CD4-positive, alpha-beta T cell (primary cell): ENCODE results near the gene DBN1. TPM values are rescaled to one million over a fixed set of nuclear protein-coding genes. Genes with fewer than 3 reads are reported as not detected.

ENCODE experiments used
- ATAC-seq: fragments of 200-7000 bp; cut with Tn5 transposase; one replicate; pipeline ENCODE4 v1.10.0; 2022; ENCODE audit warnings: mild to moderate bottlenecking; ENCODE audit not compliant: poor library complexity
- CTCF ChIA-PET: fragments of 350-600 bp; sonication (Branson Sonifier 250); formaldehyde crosslinking; loops from one replicate; lab custom pipeline; 2021; ENCODE audit warnings: antibody characterized with exemption, inconsistent platforms; lab: Charles Lee
- POLR2A ChIA-PET: fragments of 350-600 bp; sonication (Branson Sonifier 250); formaldehyde crosslinking; loops from one replicate; lab custom pipeline; 2021; ENCODE audit warnings: antibody characterized with exemption, inconsistent platforms; lab: Charles Lee
- DNase-seq, 14 experiments: peaks; one replicate each; pipeline ENCODE4 v3.0.0-alpha.2; 2013 to 2020; ENCODE audit warnings: mixed read lengths in 2 of 14
- H3K27ac ChIP-seq, 2 donors: one replicate each; pipeline versions ENCODE4 v1.5.1 to v1.7.0; 2013; ENCODE audit warnings: low read length in 2 of 2, low read depth in 1 of 2, mild to moderate bottlenecking in 1 of 2
- H3K27me3 ChIP-seq, 2 experiments: 1 replicate in 1 of 2; 2 replicates in 1 of 2; pipeline versions ENCODE4 v1.6.1 to v1.7.0; 2013; ENCODE audit warnings: low read length in 2 of 2, control low read depth in 1 of 2, mild to moderate bottlenecking in 1 of 2, moderate library complexity in 1 of 2; ENCODE audit not compliant: insufficient read depth in 2 of 2, control insufficient read depth in 1 of 2
- H3K36me3 ChIP-seq: one replicate; pipeline ENCODE4 v1.6.1; 2013; ENCODE audit warnings: low read length, control low read depth; ENCODE audit not compliant: insufficient read depth
- H3K4me1 ChIP-seq: one replicate; pipeline ENCODE4 v1.6.1; 2013; ENCODE audit warnings: low read length, control low read depth; ENCODE audit not compliant: insufficient read depth
- H3K4me3 ChIP-seq: one replicate; pipeline ENCODE4 v1.5.1; 2013; ENCODE audit warnings: mild to moderate bottlenecking, low read length, moderate library complexity
- H3K9me3 ChIP-seq, 2 experiments: 1 replicate in 1 of 2; 2 replicates in 1 of 2; pipeline versions ENCODE4 v1.6.1 to v1.7.0; 2013; ENCODE audit warnings: low read length in 2 of 2, mild to moderate bottlenecking in 2 of 2, control low read depth in 1 of 2, moderate library complexity in 1 of 2; ENCODE audit not compliant: control insufficient read depth in 1 of 2, insufficient read depth in 1 of 2
- H3K27ac Mint-ChIP-seq: one replicate; pipeline ENCODE4 v1.8.0; 2020; ENCODE audit warnings: mixed read lengths
- H3K27me3 Mint-ChIP-seq: one replicate; pipeline ENCODE4 v1.8.0; 2021; ENCODE audit warnings: mixed read lengths
- H3K36me3 Mint-ChIP-seq: one replicate; pipeline ENCODE4 v1.8.0; 2021; ENCODE audit warnings: low read depth, mixed read lengths
- H3K4me1 Mint-ChIP-seq: one replicate; pipeline ENCODE4 v1.8.0; 2021; ENCODE audit warnings: low read depth, mixed read lengths
- H3K4me3 Mint-ChIP-seq: one replicate; pipeline ENCODE4 v1.8.0; 2020; ENCODE audit warnings: mild to moderate bottlenecking, mixed read lengths
- H3K9me3 Mint-ChIP-seq: one replicate; pipeline ENCODE4 v1.8.0; 2020; ENCODE audit warnings: mixed read lengths
- CTCF ChIP-seq: fragments of 200-600 bp; IDR thresholded peaks from one replicate; pipeline ENCODE4 v1.8.0; 2022; ENCODE audit warnings: antibody characterized with exemption, mild to moderate bottlenecking
- intact Hi-C, 2 experiments: fragments of 100-400 bp; cut with DNase I in 1 of 2; cut with micrococcal nuclease in 1 of 2; formaldehyde crosslinking; loops; one replicate each; pipeline versions ENCODE4 v1.15.1 to v1.9.0; 2023 to 2025; cut with DNase I, micrococcal nuclease
- total RNA-seq, 174 experiments: library from RNA in 2 of 174; stranded (reverse) in 2 of 174; gene quantifications; one replicate each; pipeline ENCODE4 v1.2.3 and lab custom pipeline; 2021 to 2026

The DBN1 gene
- total RNA-seq, 2 experiments from 2014 or later: 1.8 to 2.5 TPM

DNA sequence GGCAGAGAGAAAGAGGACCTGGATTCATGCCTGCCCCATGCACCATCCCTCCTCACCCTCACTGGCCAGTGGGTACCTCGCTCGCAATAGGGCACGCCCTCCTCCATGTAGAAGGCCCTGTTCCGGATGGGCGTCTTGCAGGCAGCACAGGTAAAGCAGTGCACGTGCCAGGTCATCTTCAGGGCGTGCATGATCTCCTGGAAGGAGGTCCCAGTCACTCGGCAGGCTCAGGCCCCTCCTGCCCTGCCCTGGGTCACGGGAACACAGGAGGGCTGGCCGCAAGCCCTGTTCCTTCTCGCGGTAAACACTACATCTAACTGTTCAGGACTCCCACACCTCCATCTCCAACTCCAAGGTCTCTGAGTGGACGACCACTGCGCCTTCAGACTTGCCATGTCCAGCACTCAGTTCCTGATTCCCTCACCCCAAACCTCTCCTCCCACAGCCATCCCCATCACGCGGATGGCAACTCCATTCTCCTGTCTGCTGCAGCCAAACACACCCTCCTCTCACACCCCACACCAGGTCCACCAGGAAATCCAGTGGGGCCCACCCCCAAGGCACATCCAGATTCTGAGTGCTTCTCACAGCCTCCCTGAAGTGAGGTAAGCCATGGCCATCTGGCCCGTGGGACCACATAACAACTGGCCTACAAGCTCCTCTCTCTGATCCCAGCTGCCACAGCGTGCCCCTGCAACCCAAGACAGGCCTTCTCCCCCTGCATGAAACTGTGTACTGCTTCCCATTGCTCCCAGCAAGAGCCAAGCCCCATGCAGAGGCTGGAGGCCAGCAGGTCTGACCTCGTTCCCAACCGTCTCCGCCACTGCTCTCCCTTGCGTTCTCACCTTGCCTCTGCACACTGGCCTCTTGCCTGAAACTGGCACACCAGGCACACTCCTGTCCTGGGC is 10.8 kb upstream of the DBN1 start:
- intact Hi-C loops: no loop called here
- CTCF ChIA-PET: no interaction called here
- no peak overlapping the region for H3K27ac Mint-ChIP-seq
- ATAC-seq: no peak
- H3K27ac ChIP-seq: no peak overlapping the region
- no peaks in the 10 kb centered on the region for H3K9me3 ChIP-seq
- peaks cover 4% of the 10 kb centered on the region for H3K4me1 ChIP-seq
- no peaks in the 10 kb centered on the region for H3K27me3 Mint-ChIP-seq
- peaks cover 7% of the 10 kb centered on the region for H3K4me1 Mint-ChIP-seq
- TF ChIP-seq CTCF: no peak
- POLR2A ChIA-PET: no interaction called here
- no peak overlapping the region for H3K4me3 Mint-ChIP-seq
- H3K36me3 Mint-ChIP-seq: no peaks in the 10 kb centered on the region
- H3K27me3 ChIP-seq: no peaks in the 10 kb centered on the region
- no peaks in the 10 kb centered on the region for H3K9me3 Mint-ChIP-seq
- H3K4me3 ChIP-seq: no peak overlapping the region
- H3K36me3 ChIP-seq: peaks cover 5% of the 10 kb centered on the region
- DNase-seq: no peak

GRCh38 chr5:177483042-177483441 is 9.6 kb upstream of the DBN1 start:
- peaks cover 14% of the 10 kb centered on the region for H3K4me1 Mint-ChIP-seq
- H3K27me3 Mint-ChIP-seq: no peaks in the 10 kb centered on the region
- peaks cover 4% of the 10 kb centered on the region for H3K36me3 ChIP-seq
- ChIA-PET POLR2A (no interaction called here), CTCF (interaction anchor here (0.6 kb wide), 1 partner anchor 76 kb away, joined by 3 read pairs; no protein-coding TSS in a partner anchor)
- no peak overlapping the region for H3K27ac Mint-ChIP-seq
- no peak overlapping the region for H3K27ac ChIP-seq
- no peak for DNase-seq
- H3K4me3 Mint-ChIP-seq: no peak overlapping the region
- no peaks in the 10 kb centered on the region for H3K9me3 ChIP-seq
- intact Hi-C loops: no loop called here
- no peaks in the 10 kb centered on the region for H3K9me3 Mint-ChIP-seq
- no peak overlapping the region for H3K4me3 ChIP-seq
- H3K27me3 ChIP-seq: no peaks in the 10 kb centered on the region
- no peak for ATAC-seq
- TF ChIP-seq CTCF: no peak
- H3K4me1 ChIP-seq: peaks cover 15% of the 10 kb centered on the region
- no peaks in the 10 kb centered on the region for H3K36me3 Mint-ChIP-seq

DNA sequence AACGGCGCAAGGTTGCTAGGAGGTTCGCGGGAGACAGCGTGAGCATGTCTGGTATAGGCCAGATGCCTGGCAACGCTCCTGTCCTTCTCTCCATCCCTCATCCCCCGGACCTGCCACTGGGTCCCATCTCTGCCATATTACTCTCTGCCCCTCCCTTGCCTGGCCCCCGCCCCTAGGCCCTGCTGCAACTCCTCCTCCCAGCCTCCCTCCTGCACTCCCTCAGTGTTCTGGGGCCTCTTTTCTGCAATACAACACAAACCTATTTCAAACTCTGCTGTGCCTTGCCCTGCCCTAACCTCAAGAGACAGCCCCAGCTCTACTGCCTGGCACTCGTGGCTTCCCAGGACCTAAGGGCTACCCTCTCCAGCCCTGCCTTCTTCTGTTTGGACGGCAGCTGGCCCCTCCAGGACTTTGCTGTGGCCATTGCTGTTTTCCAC is 8.9 kb upstream of the DBN1 start:
- Mint-ChIP-seq H3K4me3 (no peak overlapping the region), H3K27ac (no peak overlapping the region), H3K27me3 (no peaks in the 10 kb centered on the region), H3K4me1 (peaks cover 14% of the 10 kb centered on the region), H3K36me3 (no peaks in the 10 kb centered on the region), H3K9me3 (no peaks in the 10 kb centered on the region)
- ATAC-seq (no peak), DNase-seq (no peak)
- Histone ChIP-seq H3K9me3 (no peaks in the 10 kb centered on the region), H3K36me3 (peaks cover 2% of the 10 kb centered on the region), H3K4me1 (peaks cover 16% of the 10 kb centered on the region), H3K4me3 (no peak overlapping the region), H3K27me3 (no peaks in the 10 kb centered on the region), H3K27ac (no peak overlapping the region)
- ChIA-PET POLR2A (no interaction called here), CTCF (interaction anchor here (0.6 kb wide), 1 partner anchor 76 kb away, joined by 3 read pairs; no protein-coding TSS in a partner anchor)
- TF ChIP-seq CTCF: no peak
- intact Hi-C loops: no loop called here
